ENCODE results near the gene SMCO4.

The SMCO4 gene

GRCh38 chr11:93432247-93432646, 110.9 kb downstream of the SMCO4 start:
- WGBS (ENCODE audit: insufficient coverage, insufficient read length), result no CpG with 5 or more reads among the region's 3 CpGs
- Histone ChIP-seq H3K4me3 (ENCODE audit: low read length) (no peak overlapping the region), H3K27me3 (ENCODE audit: control insufficient read depth, insufficient read depth, low read length) (no peaks in the 10 kb centered on the region), H3K27ac (ENCODE audit: low read length) (no peak overlapping the region), H3K9me3 (ENCODE audit: control insufficient read depth, insufficient read depth, low read length) (no peaks in the 10 kb centered on the region; the same call in 1 of the 2 replicates), H3K36me3 (ENCODE audit: control insufficient read depth, insufficient read depth, low read length) (no peaks in the 10 kb centered on the region), H3K4me1 (ENCODE audit: control insufficient read depth, insufficient read depth, low read length) (no peaks in the 10 kb centered on the region)
- DNase-seq (ENCODE audit: low read depth, low spot score), result no peak

Data from iPS DF 6.9 (cell line).